T1000 (cell line): Measurements from ENCODE around the gene ANKRD16.
"Not testable (repeated sequence)": the region's sequence is repeated elsewhere in the genome, so short reads cannot be mapped to it uniquely, and the experiment has no call there.

Experiments used
- DNase-seq: peaks from one replicate; lab custom pipeline; 2025; ENCODE audit warnings: mixed read lengths; lab: John Stamatoyannopoulos, UW

ANKRD16 gene

GRCh38 chr10:5903563-5903962, 13.9 kb upstream of the ANKRD16 start:
- DNase-seq, result no peak

- no peak for DNase-seq
Measured at GRCh38 chr10:5902511-5903274, 13.0 kb upstream of the ANKRD16 start.

DNA sequence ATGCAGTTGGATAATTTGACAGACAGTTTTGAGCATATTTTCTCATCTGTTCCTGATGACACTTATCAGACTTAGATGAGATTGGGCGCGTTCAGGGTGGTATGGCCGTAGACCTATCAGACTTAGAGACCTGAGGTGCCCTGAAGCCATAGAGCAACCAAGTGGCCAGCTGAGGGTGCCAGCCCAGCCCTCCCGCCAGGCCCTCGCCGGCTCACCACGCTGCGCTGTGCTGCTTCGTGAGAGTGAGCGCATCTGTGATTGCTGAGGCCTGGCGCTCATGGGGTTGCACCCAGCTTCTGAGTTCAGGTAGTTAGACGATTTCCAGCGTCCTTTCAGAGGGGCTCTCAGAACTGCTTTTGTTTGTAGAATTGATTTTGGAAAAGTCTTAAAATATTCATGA, 10.6 kb upstream of the ANKRD16 start:
- no peak for DNase-seq

DNA sequence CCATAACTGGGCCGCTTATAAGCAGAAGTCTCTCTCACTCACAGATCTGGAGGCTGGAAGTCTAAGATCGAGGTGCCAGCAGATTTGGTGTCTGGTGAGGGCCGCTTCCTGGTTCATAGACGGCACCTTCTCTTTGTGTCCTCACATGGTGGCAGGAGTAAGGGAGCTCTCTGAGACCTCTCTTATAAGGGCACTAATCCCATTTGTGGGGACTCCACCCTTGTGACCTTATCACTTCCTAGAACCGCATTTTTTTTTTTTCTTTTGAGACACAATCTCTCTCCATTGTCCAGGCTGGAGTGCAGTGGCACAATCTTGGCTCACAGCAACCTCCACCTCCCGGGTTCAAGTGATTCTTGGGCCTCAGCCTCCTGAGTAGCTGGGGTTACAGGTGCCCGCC, 8.5 kb upstream of the ANKRD16 start:
- no peak for DNase-seq

DNA sequence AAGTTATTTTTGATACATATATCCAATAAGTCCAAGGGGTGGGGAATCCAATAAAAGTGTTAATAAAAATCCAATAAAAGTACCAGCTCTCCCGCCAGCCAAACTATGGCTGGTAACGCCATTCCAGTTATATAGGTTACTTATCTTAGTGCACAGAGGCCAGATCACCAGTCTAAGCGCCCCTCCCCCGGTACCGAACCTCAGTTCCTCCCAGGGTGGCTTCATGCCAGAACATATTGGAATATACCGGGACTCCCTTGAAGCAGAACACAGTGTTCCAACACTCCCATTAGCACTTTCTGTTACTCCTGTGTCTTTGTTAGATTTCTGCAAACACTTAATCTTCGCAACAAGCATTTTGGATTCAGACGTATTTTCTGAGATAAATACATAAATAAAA, 7.8 kb upstream of the ANKRD16 start:
- DNase-seq, result no peak

DNA sequence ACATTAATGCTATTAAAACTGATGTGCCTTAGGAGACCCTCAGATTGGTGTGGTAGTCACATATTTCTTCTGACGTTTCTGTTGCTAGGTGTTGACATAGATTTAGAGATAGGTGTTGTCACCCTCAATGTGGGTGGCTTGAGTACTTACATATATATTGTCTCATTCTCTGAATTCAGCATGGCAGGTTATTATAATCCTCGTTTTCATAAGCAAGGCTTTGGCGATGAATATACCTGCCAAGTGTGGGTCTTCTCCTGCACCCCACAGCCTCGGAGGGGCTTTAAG, 7.3 kb upstream of the ANKRD16 start:
- DNase-seq, result no peak

DNA sequence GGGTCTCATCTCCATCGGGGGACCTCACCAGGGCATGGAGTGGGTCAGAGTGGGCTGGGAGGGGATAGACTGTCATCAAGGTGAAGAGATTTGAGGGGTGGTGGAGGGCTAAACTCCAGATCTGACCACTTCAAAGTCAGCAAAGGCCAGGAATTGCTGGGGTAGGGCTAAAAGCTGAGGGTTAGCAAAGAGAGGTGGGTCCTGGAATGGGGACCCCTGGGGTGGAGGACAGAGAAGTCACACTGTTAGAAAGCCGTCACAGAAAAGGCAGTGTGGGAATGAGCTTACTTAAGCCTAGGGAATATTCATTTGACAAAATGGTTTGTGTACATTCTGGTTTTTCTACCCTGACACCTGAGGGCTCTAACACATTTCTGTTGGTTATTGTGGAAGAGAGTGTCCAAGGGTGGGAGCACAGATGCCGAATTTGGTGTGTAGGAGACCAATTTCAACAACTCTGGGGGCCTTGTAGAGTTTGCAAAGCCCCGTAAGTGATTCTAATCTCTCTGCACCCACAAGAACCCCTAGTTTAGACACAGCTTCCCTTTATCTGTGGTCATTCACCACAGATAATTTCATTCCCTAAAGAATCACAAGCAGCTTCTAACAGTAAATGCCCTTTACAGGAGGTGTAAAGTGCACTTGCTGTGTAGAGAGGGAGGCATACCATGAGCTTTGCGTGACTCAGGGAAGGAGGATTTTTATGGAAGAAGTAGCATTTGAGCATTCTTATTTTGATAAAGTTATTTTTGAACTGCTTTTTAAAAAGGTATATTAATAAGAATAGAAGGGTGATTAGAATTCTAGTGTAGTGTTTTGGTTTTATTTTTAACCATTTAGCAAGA, 6.7 kb upstream of the ANKRD16 start:
- no peak for DNase-seq

GRCh38 chr10:5895804-5896203, 6.1 kb upstream of the ANKRD16 start:
- no peak for DNase-seq

DNA sequence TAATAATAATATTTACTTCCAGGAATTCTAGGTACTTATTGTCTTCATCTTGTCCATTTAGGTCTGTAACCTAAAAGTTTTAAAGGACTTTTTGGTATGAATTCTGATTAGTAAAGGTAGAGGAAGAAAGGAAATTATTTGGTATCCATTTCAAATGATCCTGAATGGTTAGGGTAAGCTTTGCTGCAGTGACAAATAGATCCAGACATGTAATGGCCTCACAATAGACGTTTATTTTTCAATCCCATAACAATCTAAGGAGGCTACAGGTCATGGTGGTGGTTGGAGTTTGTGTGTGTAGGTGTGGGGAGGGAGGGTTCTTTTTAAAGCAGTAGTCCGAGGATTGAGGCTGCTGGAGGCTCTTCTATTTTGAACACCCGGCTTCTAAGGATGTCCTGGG, 5.7 kb upstream of the ANKRD16 start:
- no peak for DNase-seq

DNA sequence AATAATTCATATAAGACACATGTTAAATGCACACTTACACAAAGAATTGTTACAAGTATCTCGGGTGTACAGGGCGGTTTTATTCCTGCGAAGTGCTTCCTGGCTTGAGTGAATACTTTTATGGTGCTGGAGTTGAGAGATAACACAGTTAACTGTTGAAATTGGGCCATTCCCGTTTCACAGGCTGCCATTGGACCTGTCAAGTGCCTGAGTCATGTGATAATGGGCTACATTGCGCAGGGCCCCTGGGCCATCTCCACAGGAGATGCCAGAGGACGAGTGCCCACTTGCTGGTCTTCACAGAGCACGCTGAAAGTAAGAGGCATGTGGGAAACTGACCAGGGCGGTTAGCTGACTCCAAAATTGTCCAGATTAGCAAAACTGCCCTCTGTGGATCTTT, 5.2 kb upstream of the ANKRD16 start:
- DNase-seq, result no peak

GRCh38 chr10:5894403-5894802, 4.7 kb upstream of the ANKRD16 start:
- DNase-seq, result no peak

DNA sequence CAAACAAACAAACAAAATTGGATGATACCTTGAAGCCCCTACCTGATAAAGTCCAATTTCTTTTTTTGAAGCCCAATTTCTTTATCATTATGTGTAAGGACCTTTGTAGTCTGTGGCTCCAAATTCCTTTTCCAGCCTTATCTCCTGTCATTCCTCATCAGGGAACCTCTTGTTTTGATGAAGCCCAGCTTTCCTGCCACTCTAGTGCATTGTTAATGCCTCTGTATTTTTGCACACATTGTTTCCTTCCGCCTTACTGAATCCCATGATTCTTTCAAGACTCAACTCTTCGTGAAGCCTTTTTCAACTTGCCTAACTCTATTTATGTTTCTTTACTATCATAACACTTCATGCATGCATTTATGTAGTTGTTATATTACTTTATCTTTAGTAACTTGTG, 3.6 kb upstream of the ANKRD16 start:
- no peak for DNase-seq

DNA sequence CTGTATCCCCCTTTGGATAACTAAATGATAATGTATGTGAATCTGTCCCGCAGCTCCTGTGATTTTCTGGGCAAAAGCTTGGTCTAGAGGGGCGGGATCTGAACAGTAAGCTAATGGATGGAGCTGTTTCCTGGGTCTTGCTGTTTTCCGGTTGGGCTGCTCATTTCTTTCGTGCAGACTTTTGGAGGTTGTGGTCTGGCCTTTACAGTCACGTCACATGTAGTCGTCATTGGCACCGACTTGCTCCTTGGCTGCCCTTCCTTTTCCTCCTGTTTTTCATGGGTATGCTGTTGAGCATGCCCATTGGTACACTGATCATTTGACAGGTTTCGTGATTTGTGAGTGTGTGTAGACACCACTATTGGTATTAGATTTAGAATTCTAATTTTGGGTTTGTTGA, 2.3 kb upstream of the ANKRD16 start:
- no peak for DNase-seq

DNA sequence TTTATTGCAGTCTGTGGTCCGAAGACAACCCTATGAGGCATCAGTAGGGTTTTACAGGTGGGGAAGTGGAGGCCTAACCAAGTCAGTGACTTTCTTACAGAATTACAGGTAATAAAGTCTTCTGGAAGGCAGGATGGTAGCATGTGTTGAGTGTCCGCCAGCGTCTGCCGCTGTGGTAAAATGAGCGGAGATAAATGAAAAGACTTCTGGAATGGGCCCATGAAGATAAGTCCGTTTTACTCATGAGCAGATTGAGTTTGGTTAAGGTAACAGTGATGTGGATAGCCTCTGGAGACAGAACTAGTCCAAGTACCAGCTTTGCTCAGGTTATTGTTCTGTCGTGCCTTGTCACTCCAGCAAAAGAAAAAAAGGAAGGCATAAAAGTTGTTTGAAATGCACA, 1.3 kb upstream of the ANKRD16 start:
- no peak for DNase-seq

DNA sequence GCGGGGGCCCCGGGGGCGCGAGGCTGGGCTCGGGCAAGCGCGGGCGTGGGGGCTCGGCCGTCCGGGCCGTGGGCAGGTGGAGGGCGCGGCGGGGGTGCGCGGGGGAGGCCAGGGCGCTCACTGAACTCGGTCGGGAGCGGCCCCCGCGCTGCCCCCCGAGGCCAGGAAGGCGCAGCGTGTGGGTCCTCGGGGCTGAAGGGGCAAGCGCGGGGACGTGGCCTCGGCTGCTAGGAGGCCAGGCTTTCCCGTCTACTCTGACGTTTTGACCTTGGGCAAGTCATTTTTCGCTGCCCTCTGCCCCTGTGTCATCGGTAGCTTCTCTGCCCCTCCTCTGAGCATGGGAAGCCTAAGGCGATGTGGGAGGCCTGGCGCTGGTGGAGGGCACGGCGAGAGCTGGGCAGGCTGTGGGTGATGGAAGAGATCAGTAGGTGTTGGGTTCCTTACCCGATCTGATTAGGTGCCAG, 791 bp upstream of the ANKRD16 start:
- DNase-seq, result no peak

DNA sequence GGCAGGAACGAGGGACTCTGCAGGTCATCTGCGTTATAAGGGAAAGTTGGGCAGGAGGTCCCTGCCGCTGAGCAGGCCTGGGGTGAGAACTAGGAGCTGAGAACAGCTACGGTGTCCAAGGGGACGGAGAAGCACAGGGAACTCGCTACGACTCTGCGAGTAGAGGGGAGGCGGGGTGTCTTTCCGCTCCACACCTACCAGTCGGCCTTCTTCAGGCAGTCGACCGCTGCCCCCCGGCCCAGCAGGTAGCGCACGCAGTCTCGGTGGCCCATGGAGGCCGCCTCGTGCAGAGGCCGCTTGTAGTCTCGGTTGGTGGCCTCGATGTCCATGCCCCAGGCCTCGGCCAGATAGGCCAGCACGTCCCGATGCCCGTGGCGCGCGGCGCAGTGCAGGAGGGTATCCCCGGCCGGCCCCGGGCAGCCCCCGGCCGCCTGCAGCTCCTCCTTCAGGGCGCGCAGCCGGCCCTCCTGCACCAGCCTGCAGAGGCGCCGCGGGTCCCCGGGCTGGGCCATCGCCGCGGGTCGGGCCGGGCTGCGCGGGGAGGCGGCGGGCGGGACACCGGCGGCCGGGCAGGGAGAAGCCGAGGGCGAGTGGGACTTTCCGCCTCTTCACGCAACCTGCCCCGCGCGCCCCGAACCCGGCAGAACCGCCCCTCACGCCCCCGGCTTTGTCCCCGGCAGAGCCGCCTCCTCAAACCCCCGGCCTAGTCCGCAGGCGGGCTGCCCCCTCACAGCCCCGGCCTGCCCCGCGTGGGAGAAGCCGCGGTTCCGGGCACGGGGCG, 660 bp downstream of the ANKRD16 start:
- no peak for DNase-seq

GRCh38 chr10:5888351-5888750, 1.3 kb downstream of the ANKRD16 start:
- DNase-seq, result no peak

- no peak for DNase-seq
Measured at GRCh38 chr10:5887641-5888040, 2.1 kb downstream of the ANKRD16 start.

DNA sequence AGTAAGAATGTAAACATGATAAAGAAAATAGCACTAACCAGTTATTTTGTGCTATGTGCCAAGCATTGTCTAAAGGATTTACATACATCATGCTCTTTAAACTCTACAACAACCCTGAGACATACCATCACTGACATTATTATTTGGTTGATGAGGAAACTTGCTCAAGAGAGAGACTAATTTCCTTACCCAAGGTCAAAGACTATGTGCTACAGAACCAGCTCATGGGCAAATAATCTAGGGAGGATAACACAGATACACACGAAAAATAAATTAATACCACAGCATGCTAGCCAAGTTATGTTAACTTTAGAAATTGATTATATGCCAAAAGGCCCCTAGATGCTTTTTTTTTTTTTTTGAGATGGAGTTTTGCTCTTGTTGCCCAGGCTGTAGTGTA, 2.7 kb downstream of the ANKRD16 start:
- no peak for DNase-seq

GRCh38 chr10:5885619-5886018, 4.1 kb downstream of the ANKRD16 start:
- no peak for DNase-seq

DNA sequence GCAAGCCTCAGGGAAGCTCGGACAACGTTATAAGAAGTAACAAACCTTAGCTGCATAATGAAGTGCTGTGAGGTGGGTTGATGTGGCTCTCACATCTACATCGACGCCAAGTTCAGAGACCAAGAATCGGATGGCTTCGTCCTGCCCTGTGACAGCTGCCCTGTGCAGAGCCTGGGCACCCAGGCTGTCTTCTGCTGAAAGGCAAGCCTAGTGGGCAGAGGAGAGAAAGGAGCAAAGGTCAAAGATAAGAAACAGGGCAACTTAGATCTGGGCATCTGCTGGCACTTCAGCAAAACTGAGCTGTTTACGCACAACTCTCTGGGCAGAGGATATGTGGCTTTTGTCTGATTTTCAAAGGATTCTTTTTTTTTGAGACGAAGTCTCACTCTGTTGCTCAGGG, 6.7 kb downstream of the ANKRD16 start:
- no peak for DNase-seq

- not testable (repeated sequence) for DNase-seq
Measured at GRCh38 chr10:5877041-5877440, 12.7 kb downstream of the ANKRD16 start.
